T-cell (primary cell): ENCODE data around the gene FCER2. TPM values are rescaled to one million over a fixed set of nuclear protein-coding genes. Genes with fewer than 3 reads are reported as not detected.
A peak's percentile ranks its signal among the peaks of the same experiment; 100 is the strongest.

Source experiments
- ATAC-seq, 4 experiments: fragments of 200-7000 bp in 3 of 4; fragments of 150-1000 bp in 1 of 4; cut with Tn5 transposase; replicated peaks in 1 of 4; 1 replicate in 3 of 4; 2 replicates in 1 of 4; pipeline ENCODE4 v1.10.0; 2021; ENCODE audit warnings: moderate library complexity in 3 of 4, mild to moderate bottlenecking in 2 of 4, moderate number of reproducible peaks in 1 of 4
- CTCF ChIA-PET, 2 donors: fragments of 300-600 bp; sonication (Branson Sonifier 250); formaldehyde crosslinking; loops; one replicate each; lab custom pipeline; 2022; ENCODE audit warnings: antibody characterized with exemption in 2 of 2; lab: Charles Lee
- POLR2A ChIA-PET, 2 donors: fragments of 300-600 bp; sonication (Branson Sonifier 250); formaldehyde crosslinking; loops; one replicate each; lab custom pipeline; 2022; ENCODE audit warnings: antibody characterized with exemption in 2 of 2; lab: Charles Lee
- DNase-seq, 35 experiments: peaks; one replicate each; pipeline versions ENCODE4 v3.0.0 to v3.0.0-alpha.2; 2013 to 2023
- H3K27ac ChIP-seq: one replicate; pipeline ENCODE4 v1.5.1; 2013; ENCODE audit warnings: low read length
- H3K27me3 ChIP-seq, 2 experiments: replicated peaks in 1 of 2; 1 replicate in 1 of 2; 2 replicates in 1 of 2; pipeline versions ENCODE4 v1.6.1 to v1.7.0; 2013; ENCODE audit warnings: low read length in 1 of 2, mixed read lengths in 1 of 2; ENCODE audit not compliant: control insufficient read depth in 2 of 2, insufficient read depth in 2 of 2; ENCODE audit errors: extremely low read depth in 1 of 2
- H3K36me3 ChIP-seq, 2 donors: 1 replicate in 1 of 2; 2 replicates in 1 of 2; pipeline versions ENCODE4 v1.6.1 to v1.7.0; 2013; ENCODE audit warnings: low read length in 1 of 2; ENCODE audit not compliant: control insufficient read depth in 2 of 2, insufficient read depth in 1 of 2; ENCODE audit errors: extremely low read depth in 1 of 2
- H3K4me1 ChIP-seq, 2 experiments: 1 replicate in 1 of 2; 2 replicates in 1 of 2; pipeline versions ENCODE4 v1.6.1 to v1.7.0; 2013; ENCODE audit warnings: low read length in 2 of 2, mixed read lengths in 1 of 2; ENCODE audit not compliant: insufficient read depth in 2 of 2, control insufficient read depth in 1 of 2; ENCODE audit errors: extremely low read depth in 1 of 2
- H3K4me3 ChIP-seq, 2 donors: 1 replicate in 1 of 2; 2 replicates in 1 of 2; pipeline versions ENCODE4 v1.5.1 to v1.7.0; 2013; ENCODE audit warnings: mild to moderate bottlenecking in 2 of 2, low read length in 1 of 2, moderate library complexity in 1 of 2; ENCODE audit not compliant: control insufficient read depth in 1 of 2; ENCODE audit errors: extremely low read depth in 1 of 2
- H3K9me3 ChIP-seq: 2 replicates; pipeline ENCODE4 v1.7.0; 2013
- H3K27ac Mint-ChIP-seq, 2 donors: one replicate each; pipeline ENCODE4 v1.8.0; 2020 to 2021; ENCODE audit warnings: mild to moderate bottlenecking in 2 of 2, mixed read lengths in 2 of 2
- H3K27me3 Mint-ChIP-seq, 2 donors: one replicate each; pipeline ENCODE4 v1.8.0; 2021 to 2022; ENCODE audit warnings: mixed read lengths in 2 of 2
- H3K36me3 Mint-ChIP-seq: one replicate; pipeline ENCODE4 v1.8.0; 2021; ENCODE audit warnings: mixed read lengths
- H3K4me1 Mint-ChIP-seq, 3 donors: one replicate each; pipeline ENCODE4 v1.8.0; 2020 to 2022; ENCODE audit warnings: mixed read lengths in 3 of 3, mild to moderate bottlenecking in 1 of 3
- H3K4me3 Mint-ChIP-seq, 3 donors: one replicate each; pipeline ENCODE4 v1.8.0; 2020 to 2022; ENCODE audit warnings: mild to moderate bottlenecking in 3 of 3, mixed read lengths in 3 of 3, moderate library complexity in 3 of 3
- H3K9me3 Mint-ChIP-seq, 3 donors: one replicate each; pipeline ENCODE4 v1.8.0; 2020 to 2022; ENCODE audit warnings: mixed read lengths in 3 of 3
- WGBS: methylation state at CpG from one replicate; pipeline ENCODE4 v1.1.5; 2013; ENCODE audit warnings: missing lambda C conversion rate; ENCODE audit not compliant: insufficient coverage; 5-methylcytosine and 5-hydroxymethylcytosine counted together
- total RNA-seq, 35 experiments: library from RNA in 6 of 35; stranded (reverse) in 6 of 35; fragments of 120-200 nt in 1 of 35; gene quantifications; one replicate each; pipeline versions ENCODE4 v1.2.1 to v1.2.4 and lab custom pipeline; 2013 to 2026

The FCER2 gene
- total RNA-seq, 5 donors from 2014 or later (not counting 1 experiment from before 2014, with no cell fraction given): 0.90 to 2.5 (median 1.2) TPM

DNA sequence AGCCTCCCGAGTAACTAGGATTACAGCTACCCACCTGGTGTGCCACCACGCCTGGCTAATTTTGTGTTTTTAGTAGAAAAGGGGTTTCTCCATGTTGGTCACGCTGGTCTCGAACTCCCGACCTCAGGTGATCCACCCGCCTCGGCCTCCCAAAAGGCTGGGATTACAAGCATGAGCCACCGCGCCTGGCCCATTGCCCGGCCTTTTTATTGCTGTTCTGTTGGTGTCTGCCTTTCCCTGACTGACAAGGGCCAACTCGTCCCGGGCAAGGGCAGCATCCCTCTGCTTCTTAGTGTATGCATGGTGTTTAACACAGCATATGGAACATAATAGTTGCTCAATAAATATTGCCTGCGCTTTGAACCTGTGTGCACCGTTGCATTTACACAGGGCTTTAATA, 39.3 kb downstream of the FCER2 start:
- no peak overlapping the region for H3K27ac Mint-ChIP-seq

DNA sequence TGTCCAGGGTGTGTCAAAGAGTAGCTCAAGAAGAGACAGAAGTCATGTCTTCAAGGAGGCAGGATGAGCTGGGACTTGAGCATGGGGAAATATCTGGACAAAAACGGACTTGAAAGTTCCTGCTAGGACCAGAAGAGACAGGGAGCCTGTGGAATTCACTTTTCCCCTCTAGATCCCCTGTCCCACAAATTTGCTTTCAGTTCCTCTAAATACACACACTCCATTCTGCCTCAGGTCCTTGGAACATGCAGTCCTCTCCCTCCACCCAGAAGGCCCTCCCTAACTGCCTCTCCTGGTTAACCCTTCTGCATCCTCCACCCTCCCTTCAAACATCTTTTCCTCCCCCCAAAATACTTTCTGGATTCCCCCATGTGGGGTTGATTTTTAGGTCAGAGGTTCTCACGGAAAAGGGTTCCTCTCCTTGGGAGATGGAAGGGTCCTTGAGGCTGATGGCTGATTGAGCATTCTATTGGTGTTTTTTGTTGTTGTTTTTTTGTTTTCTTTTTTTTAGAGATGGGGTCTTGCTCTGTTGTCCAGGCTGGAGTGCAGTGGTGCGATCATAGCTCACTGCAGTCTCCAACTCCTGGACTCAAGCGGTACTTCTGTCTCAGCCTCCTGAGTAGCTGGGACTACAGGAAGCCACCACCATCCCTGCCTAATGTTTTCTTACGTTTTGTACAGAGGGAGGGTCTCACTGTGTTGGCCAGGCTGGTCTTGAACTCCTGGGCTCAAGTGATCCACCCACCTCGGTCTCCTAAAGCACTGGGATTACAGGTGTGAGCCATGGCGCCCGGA, 40.0 kb downstream of the FCER2 start:
- Mint-ChIP-seq H3K27ac (no peak overlapping the region), H3K4me1 (peaks cover 12 to 15% (median 13%) of the 10 kb centered on the region in 3 donors), H3K27me3 (peaks cover 2 to 3% of the 10 kb centered on the region in 2 donors), H3K9me3 (no peaks in the 10 kb centered on the region), H3K4me3 (no peak overlapping the region), H3K36me3 (no peaks in the 10 kb centered on the region)
- Histone ChIP-seq H3K27me3 (peaks cover 0 to 2% of the 10 kb centered on the region in 2 experiments), H3K4me3 (no peak overlapping the region), H3K4me1 (peaks cover 3 to 21% of the 10 kb centered on the region in 2 experiments), H3K27ac (no peak overlapping the region), H3K36me3 (no peaks in the 10 kb centered on the region), H3K9me3 (no peaks in the 10 kb centered on the region)
- ATAC-seq (no peak), DNase-seq (no peak)
- ChIA-PET POLR2A (no interaction called here), CTCF (interaction anchor here in 1 of 2 donors (1.9 kb wide), 1 partner anchor 32 kb away, joined by 4 read pairs; the partner anchor contains the start of gene PET100)
- WGBS: no CpG with 5 or more reads among the region's 8 CpGs

More for the DNA sequence above, 39.3 kb downstream of the FCER2 start:
- H3K27me3 Mint-ChIP-seq: peaks cover 3 to 4% of the 10 kb centered on the region in 2 donors
- Histone ChIP-seq H3K4me1 (peaks cover 3 to 13% of the 10 kb centered on the region in 2 experiments), H3K27ac (no peak overlapping the region), H3K4me3 (no peak overlapping the region), H3K36me3 (no peaks in the 10 kb centered on the region), H3K9me3 (no peaks in the 10 kb centered on the region), H3K27me3 (peaks cover 0 to 2% of the 10 kb centered on the region in 2 experiments)
- ATAC-seq: no peak
- CTCF ChIA-PET: interaction anchor here in 1 of 2 donors (0.6 kb wide), 1 partner anchor 114 kb away, joined by 3 read pairs; no protein-coding TSS in a partner anchor
- POLR2A ChIA-PET: no interaction called here
- H3K9me3 Mint-ChIP-seq: no peaks in the 10 kb centered on the region
- H3K4me3 Mint-ChIP-seq: no peak overlapping the region
- WGBS: 94% methylated on average over 8 of the region's 14 CpGs
- no peaks in the 10 kb centered on the region for H3K36me3 Mint-ChIP-seq
- peaks cover 6 to 9% (median 8%) of the 10 kb centered on the region in 3 donors for H3K4me1 Mint-ChIP-seq
- no peak for DNase-seq

DNA sequence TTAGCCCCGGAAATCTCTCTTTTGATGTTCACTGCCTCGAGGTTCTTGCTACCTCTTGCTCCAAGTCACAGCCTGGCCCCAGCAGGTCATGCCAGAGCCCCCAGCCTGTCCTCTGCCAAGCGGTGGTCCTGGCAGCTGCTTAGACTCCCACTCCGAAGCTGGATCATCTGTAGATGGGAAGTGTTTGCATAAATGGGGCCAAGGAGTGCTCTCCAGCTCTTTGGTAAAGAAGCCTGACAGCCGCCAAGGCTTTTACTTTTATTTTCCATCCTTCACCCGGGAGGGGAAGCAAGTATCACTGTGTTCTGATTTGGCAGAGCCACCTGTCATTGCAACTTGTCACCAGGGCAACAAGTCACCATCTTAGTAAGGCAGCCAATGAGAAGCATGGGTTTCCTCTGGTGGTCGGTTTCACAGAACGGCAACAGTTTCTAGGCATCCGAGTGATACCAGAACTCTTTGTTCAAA, 43.7 kb downstream of the FCER2 start:
- Mint-ChIP-seq H3K27me3 (no peaks in the 10 kb centered on the region), H3K4me1 (peaks cover 12 to 15% (median 13%) of the 10 kb centered on the region in 3 donors), H3K36me3 (no peaks in the 10 kb centered on the region), H3K27ac (peak overlapping the region; percentile 50 to 72), H3K4me3 (peak overlapping the region; percentile 59 to 74 (median 68)), H3K9me3 (no peaks in the 10 kb centered on the region)
- Histone ChIP-seq H3K36me3 (no peaks in the 10 kb centered on the region), H3K27me3 (no peaks in the 10 kb centered on the region), H3K27ac (peak overlapping the region; percentile 59), H3K4me1 (peaks cover 3 to 21% of the 10 kb centered on the region in 2 experiments), H3K9me3 (no peaks in the 10 kb centered on the region), H3K4me3 (peak overlapping the region in 1 of 2 donors; percentile 16)
- ATAC-seq: peak; percentile 71 to 99 (median 78)
- WGBS: 6% methylated on average over 7 of the region's 9 CpGs
- peak in 16 of 35 experiments; percentile 29 to 72 (median 41) for DNase-seq
- ChIA-PET CTCF (interaction anchor here in 1 of 2 donors (0.5 to 1.2 kb wide), 2 partner anchors 23 to 90 kb away, joined by 3 to 4 read pairs; partner anchors contain the start of gene TRAPPC5), POLR2A (no interaction called here)

DNA sequence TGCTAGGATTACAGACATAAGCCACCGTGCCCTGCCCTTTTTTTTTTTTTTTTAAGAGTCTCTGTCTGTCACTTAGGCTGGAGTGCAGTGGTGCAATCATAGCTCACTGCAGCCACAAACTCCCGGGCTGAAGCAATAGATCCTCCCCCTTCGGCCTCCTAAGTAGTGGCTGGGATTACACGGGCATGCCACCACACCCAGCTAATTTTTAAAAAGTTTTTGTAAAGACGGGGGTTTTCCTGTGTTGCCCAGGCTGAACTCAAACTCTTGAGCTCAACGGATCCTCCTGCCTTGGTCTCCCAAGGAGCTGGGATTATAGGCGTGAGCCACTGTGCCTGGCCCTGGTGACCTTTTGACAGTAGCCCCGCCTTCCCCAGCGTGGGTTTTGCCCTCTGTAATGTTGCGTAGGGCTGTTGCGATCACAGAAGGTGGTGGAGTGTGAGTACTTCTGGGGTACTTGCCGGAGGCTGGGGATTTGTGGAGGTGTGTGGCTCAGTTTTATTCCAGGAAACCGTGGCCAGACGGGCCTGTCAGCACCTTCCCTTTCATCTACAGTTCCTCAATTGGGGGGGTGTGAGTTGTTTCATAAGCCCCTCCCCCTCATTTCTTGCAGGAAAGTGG, 44.7 kb downstream of the FCER2 start:
- no peaks in the 10 kb centered on the region for H3K9me3 ChIP-seq
- H3K4me1 ChIP-seq: peaks cover 3 to 28% of the 10 kb centered on the region in 2 experiments
- H3K4me3 ChIP-seq: no peak overlapping the region
- WGBS: 58% methylated on average over 4 of the region's 14 CpGs
- Mint-ChIP-seq H3K9me3 (no peaks in the 10 kb centered on the region), H3K36me3 (no peaks in the 10 kb centered on the region), H3K27ac (no peak overlapping the region), H3K4me1 (peaks cover 18 to 21% (median 21%) of the 10 kb centered on the region in 3 donors), H3K27me3 (no peaks in the 10 kb centered on the region), H3K4me3 (peak overlapping the region in 1 of 3 donors; percentile 74)
- no peaks in the 10 kb centered on the region for H3K27me3 ChIP-seq
- ChIA-PET CTCF (interaction anchor here in 1 of 2 donors (0.6 to 1.2 kb wide), 3 partner anchors 24 to 142 kb away, joined by 4 read pairs; partner anchors contain the start of gene TRAPPC5), POLR2A (interaction anchor here in 1 of 2 donors (0.7 kb wide), 1 partner anchor 201 kb away, joined by 4 read pairs; no protein-coding TSS in a partner anchor)
- ATAC-seq: peak in 2 of 4 experiments; percentile 21 to 28
- no peaks in the 10 kb centered on the region for H3K36me3 ChIP-seq
- DNase-seq: no peak
- peak overlapping the region; percentile 18 for H3K27ac ChIP-seq

DNA sequence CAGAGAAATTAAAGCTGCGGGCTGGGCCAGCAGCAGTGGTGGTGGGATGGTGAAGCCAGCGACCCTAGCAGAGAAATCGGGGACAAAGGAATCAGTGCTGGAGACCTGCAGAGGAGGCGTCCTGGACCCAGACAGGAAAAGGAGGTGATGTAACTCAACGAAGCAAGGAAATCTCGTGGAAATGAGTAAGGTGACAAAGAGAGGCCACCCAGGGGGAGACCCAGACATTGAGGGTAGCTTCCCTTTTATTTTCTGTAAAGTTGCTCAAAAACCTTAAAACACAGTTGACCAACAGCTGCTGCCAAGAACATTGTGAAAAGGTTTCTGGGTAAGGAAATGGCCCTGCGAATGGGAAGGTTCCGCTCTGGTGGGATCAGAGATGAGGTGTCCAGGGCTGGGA, 46.4 kb downstream of the FCER2 start:
- POLR2A ChIA-PET: no interaction called here
- WGBS: 89% methylated on average over 7 of the region's 8 CpGs
- no peaks in the 10 kb centered on the region for H3K9me3 ChIP-seq
- H3K27me3 ChIP-seq: peaks cover 0 to 6% of the 10 kb centered on the region in 2 experiments
- CTCF ChIA-PET: interaction anchor here in 1 of 2 donors (0.6 kb wide), 1 partner anchor 23 kb away, joined by 3 read pairs; no protein-coding TSS in a partner anchor
- Mint-ChIP-seq H3K36me3 (no peaks in the 10 kb centered on the region), H3K27ac (no peak overlapping the region), H3K9me3 (no peaks in the 10 kb centered on the region), H3K4me1 (peaks cover 22 to 26% (median 24%) of the 10 kb centered on the region in 3 donors), H3K27me3 (no peaks in the 10 kb centered on the region), H3K4me3 (no peak overlapping the region)
- H3K4me1 ChIP-seq: peaks cover 3 to 34% of the 10 kb centered on the region in 2 experiments
- H3K27ac ChIP-seq: no peak overlapping the region
- DNase-seq (no peak), ATAC-seq (no peak)
- H3K4me3 ChIP-seq: no peak overlapping the region
- H3K36me3 ChIP-seq: no peaks in the 10 kb centered on the region

DNA sequence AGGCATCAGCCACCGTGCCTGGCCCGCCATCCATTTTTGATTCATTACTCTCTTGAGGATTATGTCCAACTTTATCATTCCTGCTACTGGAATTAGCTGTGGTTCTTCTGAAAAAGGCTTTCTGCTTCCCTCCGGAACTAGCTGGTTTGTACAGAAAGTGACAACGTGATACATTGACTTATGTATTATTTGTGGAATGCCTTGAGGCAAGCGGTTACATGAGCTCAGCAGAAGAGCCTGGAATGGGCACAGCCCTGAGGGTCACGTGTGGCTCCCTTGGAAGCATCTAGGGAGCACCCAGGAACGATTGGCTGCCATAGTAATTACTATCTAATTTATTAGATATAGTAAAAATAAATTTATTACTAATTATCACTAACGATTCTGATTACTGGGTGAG, 47.5 kb downstream of the FCER2 start:
- no peak for DNase-seq
- Mint-ChIP-seq H3K9me3 (no peaks in the 10 kb centered on the region), H3K27me3 (no peaks in the 10 kb centered on the region), H3K4me1 (peaks cover 22 to 26% (median 24%) of the 10 kb centered on the region in 3 donors), H3K27ac (no peak overlapping the region), H3K36me3 (no peaks in the 10 kb centered on the region), H3K4me3 (no peak overlapping the region)
- no peak overlapping the region for H3K27ac ChIP-seq
- H3K27me3 ChIP-seq: peaks cover 0 to 6% of the 10 kb centered on the region in 2 experiments
- ChIA-PET POLR2A (no interaction called here), CTCF (interaction anchor here in 1 of 2 donors (0.8 to 0.9 kb wide), 2 partner anchors 27 to 86 kb away, joined by 3 read pairs; partner anchors contain the start of gene TRAPPC5)
- ATAC-seq: no peak
- no peak overlapping the region for H3K4me3 ChIP-seq
- no peaks in the 10 kb centered on the region for H3K9me3 ChIP-seq
- 93% methylated on average over 3 of the region's 8 CpGs for WGBS
- no peaks in the 10 kb centered on the region for H3K36me3 ChIP-seq
- H3K4me1 ChIP-seq: peaks cover 3 to 34% of the 10 kb centered on the region in 2 experiments
